Epithelial cell of esophagus (primary cell): ENCODE measurements around the gene ARHGAP26.

Source experiments
- DNase-seq: peaks from one replicate; pipeline ENCODE4 v3.0.0; 2010; ENCODE audit warnings: low read depth
- H3K4me3 ChIP-seq: 2 replicates; pipeline ENCODE4 v1.5.1; 2011; ENCODE audit warnings: mild to moderate bottlenecking, low read length, control low read depth
- CTCF ChIP-seq: IDR thresholded peaks from 2 replicates; pipeline ENCODE4 v1.5.1; 2011; ENCODE audit warnings: low read depth, mild to moderate bottlenecking, low read length, control low read depth, inconsistent platforms; ENCODE audit not compliant: insufficient read depth; ENCODE audit errors: missing control alignments

The ARHGAP26 gene

GRCh38 chr5:143251190-143251589, 481.0 kb downstream of the ARHGAP26 start:
- no peak for DNase-seq
- TF ChIP-seq CTCF = no peak
- no peak overlapping the region for H3K4me3 ChIP-seq

- H3K4me3 ChIP-seq = no peak overlapping the region
- no peak for TF ChIP-seq CTCF
- DNase-seq = no peak
These were observed 481.8 kb downstream of the ARHGAP26 start for GRCh38 chr5:143251946-143252345.

- DNase-seq = no peak
- no peak for TF ChIP-seq CTCF
- H3K4me3 ChIP-seq = no peak overlapping the region
These were observed 484.6 kb downstream of the ARHGAP26 start for GRCh38 chr5:143254819-143255218.

- no peak overlapping the region for H3K4me3 ChIP-seq
- peak; percentile 80 for DNase-seq
- no peak for TF ChIP-seq CTCF
These were observed 488.5 kb downstream of the ARHGAP26 start for GRCh38 chr5:143258559-143259253.

GRCh38 chr5:143259254-143259605, 489.1 kb downstream of the ARHGAP26 start:
- DNase-seq = no peak
- TF ChIP-seq CTCF = no peak
- no peak overlapping the region for H3K4me3 ChIP-seq

- H3K4me3 ChIP-seq = no peak overlapping the region
- DNase-seq = peak; percentile 95
- no peak for TF ChIP-seq CTCF
These were observed 491.7 kb downstream of the ARHGAP26 start for GRCh38 chr5:143261748-143262392.

GRCh38 chr5:143262393-143263174, 492.4 kb downstream of the ARHGAP26 start:
- peak; percentile 84 for DNase-seq
- H3K4me3 ChIP-seq = no peak overlapping the region
- TF ChIP-seq CTCF = no peak
